ENCODE results near the gene LPCAT1. TPM values are rescaled to one million over a fixed set of nuclear protein-coding genes. Genes with fewer than 3 reads are reported as not detected.

The LPCAT1 gene
- total RNA-seq, 5 donors from 2014 or later (not counting 1 experiment from before 2014, with no cell fraction given), result 27.9 to 57.7 (median 50.3) TPM

DNA sequence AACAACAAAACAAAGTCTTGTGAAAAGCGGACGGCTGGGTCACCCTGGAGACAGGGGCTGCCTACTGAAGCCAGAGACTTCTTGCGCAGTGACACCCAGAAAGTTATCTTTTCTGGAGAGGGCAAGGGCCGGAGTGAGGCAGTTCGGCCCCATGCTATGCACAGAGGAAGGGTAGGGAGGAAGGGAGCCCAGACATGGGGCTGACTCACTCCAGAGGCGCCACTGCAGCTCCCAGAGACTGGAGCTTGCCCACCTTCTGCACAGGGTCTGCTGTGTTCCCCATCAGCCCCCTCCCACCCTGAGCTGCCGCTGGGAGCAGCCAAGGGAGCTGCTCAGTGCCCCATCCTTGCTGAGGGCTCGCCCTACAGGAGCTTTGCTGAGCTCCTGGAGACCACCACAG lies 91.9 kb downstream of the LPCAT1 start:
- H3K27me3 ChIP-seq (replicated peaks in 1 of 2; ENCODE audit: control insufficient read depth in 2 of 2, extremely low read depth in 1 of 2, insufficient read depth in 2 of 2, low read length in 1 of 2), result peaks cover 0 to 32% of the 10 kb centered on the region in 2 experiments
- 82% methylated on average over 8 of the region's 8 CpGs for WGBS (ENCODE audit: insufficient coverage)
- Mint-ChIP-seq H3K27me3 (peaks cover 4 to 5% of the 10 kb centered on the region in 2 donors), H3K36me3 (no peaks in the 10 kb centered on the region), H3K27ac (no peak overlapping the region), H3K4me3 (no peak overlapping the region), H3K4me1 (no peaks in the 10 kb centered on the region), H3K9me3 (peaks cover 21 to 29% (median 22%) of the 10 kb centered on the region in 3 donors)
- no peaks in the 10 kb centered on the region for H3K36me3 ChIP-seq (ENCODE audit: control insufficient read depth in 2 of 2, extremely low read depth in 1 of 2, insufficient read depth in 1 of 2, low read length in 1 of 2)
- ChIA-PET CTCF (no interaction called here), POLR2A (no interaction called here)
- no peak for ATAC-seq (replicated peaks in 1 of 4)
- no peaks in the 10 kb centered on the region for H3K4me1 ChIP-seq (ENCODE audit: control insufficient read depth in 1 of 2, extremely low read depth in 1 of 2, insufficient read depth in 2 of 2, low read length in 2 of 2)
- peaks cover 7% of the 10 kb centered on the region for H3K9me3 ChIP-seq
- DNase-seq, result no peak
- no peak overlapping the region for H3K27ac ChIP-seq (ENCODE audit: low read length)
- no peak overlapping the region for H3K4me3 ChIP-seq (ENCODE audit: control insufficient read depth in 1 of 2, extremely low read depth in 1 of 2, low read length in 1 of 2)

DNA sequence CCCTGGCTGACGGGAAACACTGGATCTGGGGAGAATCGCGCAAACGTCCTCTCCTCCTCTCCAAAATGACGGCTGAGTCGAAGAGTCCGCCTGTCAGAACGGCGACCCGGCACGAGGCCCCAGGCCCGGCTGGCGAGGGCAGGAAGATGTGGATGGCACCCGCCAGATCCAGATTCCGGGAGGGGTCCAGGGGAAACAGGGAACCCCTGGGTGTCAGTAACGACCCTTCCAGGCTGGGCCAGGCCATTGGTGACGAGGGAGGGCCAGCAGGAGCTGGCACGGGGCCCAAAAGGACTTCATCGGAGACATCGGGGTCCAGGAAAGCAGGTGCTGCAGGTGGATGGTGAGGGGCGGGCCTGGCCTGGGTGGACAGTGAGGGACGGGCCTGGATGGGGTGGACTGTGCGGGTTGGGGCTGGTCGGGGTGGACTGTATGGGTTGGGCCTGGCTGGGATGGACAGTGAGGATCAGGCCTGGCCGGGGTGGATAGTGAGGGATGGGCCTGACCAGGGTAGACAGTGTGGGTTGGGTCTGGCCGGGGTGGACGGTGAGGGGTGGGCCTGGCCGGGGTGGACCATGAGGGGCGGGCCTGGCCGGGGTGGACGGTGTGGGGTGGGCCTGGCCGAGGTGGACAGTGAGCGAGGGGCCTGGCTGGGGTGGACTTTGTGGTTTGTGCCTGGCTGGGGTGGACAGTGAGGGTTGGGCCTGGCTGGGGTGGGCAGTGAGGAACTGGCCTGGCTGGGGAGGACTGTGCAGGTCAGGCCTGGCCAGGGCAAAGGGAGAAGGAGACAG lies 92.5 kb downstream of the LPCAT1 start:
- CTCF ChIA-PET, result no interaction called here
- ATAC-seq (replicated peaks in 1 of 4), result no peak
- 86% methylated on average over 30 of the region's 33 CpGs for WGBS (ENCODE audit: insufficient coverage)

DNA sequence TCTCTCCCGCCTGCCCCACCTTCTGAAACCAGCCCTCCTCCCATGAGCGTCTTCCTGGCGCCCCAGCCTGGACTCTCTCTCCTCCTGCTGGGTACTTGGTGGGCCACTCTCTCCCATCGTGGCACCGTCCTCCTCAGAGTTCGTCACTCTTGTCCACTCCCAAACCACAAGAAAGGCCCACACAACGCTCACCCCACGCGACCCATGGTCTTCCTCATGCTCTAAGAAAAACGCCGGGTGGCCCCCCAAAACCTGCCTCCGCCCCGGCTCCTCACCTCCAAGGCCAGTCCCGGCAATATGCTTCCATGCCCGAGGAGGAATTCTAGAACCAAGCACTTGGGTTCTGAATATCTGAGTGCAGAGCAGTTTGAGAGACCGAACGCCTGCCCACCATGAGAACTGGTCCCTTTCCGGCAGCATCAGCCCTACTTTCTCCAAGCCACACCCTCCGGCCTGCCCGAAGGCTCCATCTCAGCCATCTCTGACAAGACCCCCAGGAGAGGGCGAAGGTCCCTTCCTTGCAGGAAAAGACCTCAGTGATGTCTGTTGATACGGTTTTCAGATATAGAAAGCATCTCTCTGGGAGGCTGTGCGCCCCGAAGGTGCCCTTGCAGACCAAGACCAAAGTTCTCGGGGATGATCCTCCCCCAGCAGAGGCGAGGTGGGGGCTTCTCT lies 93.5 kb downstream of the LPCAT1 start:
- ATAC-seq (replicated peaks in 1 of 4), result no peak

More for the DNA sequence above, 92.5 kb downstream of the LPCAT1 start:
- Mint-ChIP-seq H3K27me3 (peaks cover 4 to 5% of the 10 kb centered on the region in 2 donors), H3K27ac (no peak overlapping the region), H3K4me3 (no peak overlapping the region), H3K9me3 (peaks cover 25 to 34% (median 26%) of the 10 kb centered on the region in 3 donors), H3K36me3 (no peaks in the 10 kb centered on the region), H3K4me1 (no peaks in the 10 kb centered on the region)
- POLR2A ChIA-PET, result no interaction called here
- peak in 2 of 35 experiments; percentile 3 to 21 for DNase-seq
- peaks cover 0 to 29% of the 10 kb centered on the region in 2 experiments for H3K27me3 ChIP-seq (replicated peaks in 1 of 2; ENCODE audit: control insufficient read depth in 2 of 2, extremely low read depth in 1 of 2, insufficient read depth in 2 of 2, low read length in 1 of 2)
- H3K9me3 ChIP-seq, result peaks cover 7% of the 10 kb centered on the region
- no peak overlapping the region for H3K4me3 ChIP-seq (ENCODE audit: control insufficient read depth in 1 of 2, extremely low read depth in 1 of 2, low read length in 1 of 2)
- H3K36me3 ChIP-seq (ENCODE audit: control insufficient read depth in 2 of 2, extremely low read depth in 1 of 2, insufficient read depth in 1 of 2, low read length in 1 of 2), result no peaks in the 10 kb centered on the region
- H3K4me1 ChIP-seq (ENCODE audit: control insufficient read depth in 1 of 2, extremely low read depth in 1 of 2, insufficient read depth in 2 of 2, low read length in 2 of 2), result no peaks in the 10 kb centered on the region
- H3K27ac ChIP-seq (ENCODE audit: low read length), result no peak overlapping the region

DNA sequence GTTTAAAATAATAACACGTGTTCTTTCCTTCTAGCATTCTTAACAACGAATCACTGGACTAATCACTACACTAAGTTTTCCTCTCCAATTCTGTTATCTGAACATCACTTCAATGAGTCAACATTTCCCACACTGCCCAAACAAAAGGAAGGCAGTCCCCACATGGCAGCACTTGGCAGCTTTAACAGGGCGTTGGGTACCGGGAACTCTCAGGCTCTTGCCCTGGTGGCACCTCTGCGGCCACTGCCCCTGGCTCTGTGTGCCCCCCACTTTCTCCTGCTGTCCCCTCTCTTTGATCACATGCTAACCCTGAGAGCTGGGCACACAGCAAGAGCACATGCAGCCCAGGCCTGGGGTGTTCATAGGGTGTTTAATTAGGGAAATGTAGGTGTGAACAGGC lies 94.3 kb downstream of the LPCAT1 start:
- Mint-ChIP-seq H3K36me3 (no peaks in the 10 kb centered on the region), H3K9me3 (peaks cover 25 to 34% (median 26%) of the 10 kb centered on the region in 3 donors), H3K27me3 (peaks cover 4 to 5% of the 10 kb centered on the region in 2 donors), H3K27ac (no peak overlapping the region), H3K4me3 (no peak overlapping the region), H3K4me1 (no peaks in the 10 kb centered on the region)
- CTCF ChIA-PET, result no interaction called here
- Histone ChIP-seq H3K36me3 (ENCODE audit: control insufficient read depth in 2 of 2, extremely low read depth in 1 of 2, insufficient read depth in 1 of 2, low read length in 1 of 2) (no peaks in the 10 kb centered on the region), H3K27ac (ENCODE audit: low read length) (no peak overlapping the region), H3K9me3 (peaks cover 7% of the 10 kb centered on the region), H3K27me3 (replicated peaks in 1 of 2; ENCODE audit: control insufficient read depth in 2 of 2, extremely low read depth in 1 of 2, insufficient read depth in 2 of 2, low read length in 1 of 2) (peaks cover 0 to 26% of the 10 kb centered on the region in 2 experiments), H3K4me3 (ENCODE audit: control insufficient read depth in 1 of 2, extremely low read depth in 1 of 2, low read length in 1 of 2) (no peak overlapping the region), H3K4me1 (ENCODE audit: control insufficient read depth in 1 of 2, extremely low read depth in 1 of 2, insufficient read depth in 2 of 2, low read length in 2 of 2) (no peaks in the 10 kb centered on the region)
- DNase-seq (no peak), ATAC-seq (replicated peaks in 1 of 4) (no peak)
- POLR2A ChIA-PET, result no interaction called here
- WGBS (ENCODE audit: insufficient coverage), result 98% methylated on average over 4 of the region's 5 CpGs

More for the DNA sequence above, 93.5 kb downstream of the LPCAT1 start:
- Histone ChIP-seq H3K36me3 (ENCODE audit: control insufficient read depth in 2 of 2, extremely low read depth in 1 of 2, insufficient read depth in 1 of 2, low read length in 1 of 2) (no peaks in the 10 kb centered on the region), H3K27ac (ENCODE audit: low read length) (no peak overlapping the region), H3K9me3 (peaks cover 7% of the 10 kb centered on the region), H3K4me1 (ENCODE audit: control insufficient read depth in 1 of 2, extremely low read depth in 1 of 2, insufficient read depth in 2 of 2, low read length in 2 of 2) (no peaks in the 10 kb centered on the region), H3K27me3 (replicated peaks in 1 of 2; ENCODE audit: control insufficient read depth in 2 of 2, extremely low read depth in 1 of 2, insufficient read depth in 2 of 2, low read length in 1 of 2) (peaks cover 0 to 26% of the 10 kb centered on the region in 2 experiments), H3K4me3 (ENCODE audit: control insufficient read depth in 1 of 2, extremely low read depth in 1 of 2, low read length in 1 of 2) (no peak overlapping the region)
- Mint-ChIP-seq H3K9me3 (peaks cover 25 to 34% (median 26%) of the 10 kb centered on the region in 3 donors), H3K27ac (no peak overlapping the region), H3K27me3 (peaks cover 4 to 5% of the 10 kb centered on the region in 2 donors), H3K36me3 (no peaks in the 10 kb centered on the region), H3K4me1 (no peaks in the 10 kb centered on the region), H3K4me3 (peak overlapping the region in 1 of 3 donors; percentile 13)
- ChIA-PET POLR2A (no interaction called here), CTCF (no interaction called here)
- 86% methylated on average over 22 of the region's 26 CpGs for WGBS (ENCODE audit: insufficient coverage)
- DNase-seq, result peak in 1 of 35 experiments; percentile 22

DNA sequence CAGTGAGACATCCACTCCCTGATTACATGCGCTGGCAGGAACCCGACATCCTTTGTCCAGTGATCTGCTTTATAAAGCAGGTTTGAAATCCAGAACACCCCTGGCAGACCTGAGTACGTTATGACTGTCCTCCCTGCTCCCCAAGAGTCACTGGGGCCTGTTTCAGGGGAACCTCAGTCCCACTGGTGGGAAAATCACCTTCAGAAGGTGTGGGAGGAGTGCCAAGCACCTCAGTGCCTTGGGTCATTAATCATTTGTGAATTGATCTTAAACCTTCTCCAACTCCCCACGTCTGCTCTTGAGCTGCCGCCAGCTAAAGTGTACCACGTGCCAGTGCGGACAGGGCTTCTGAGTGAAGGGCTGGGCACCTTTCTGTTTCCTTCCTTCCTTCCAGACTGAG lies 94.7 kb downstream of the LPCAT1 start:
- CTCF ChIA-PET, result no interaction called here
- no peak for DNase-seq

DNA sequence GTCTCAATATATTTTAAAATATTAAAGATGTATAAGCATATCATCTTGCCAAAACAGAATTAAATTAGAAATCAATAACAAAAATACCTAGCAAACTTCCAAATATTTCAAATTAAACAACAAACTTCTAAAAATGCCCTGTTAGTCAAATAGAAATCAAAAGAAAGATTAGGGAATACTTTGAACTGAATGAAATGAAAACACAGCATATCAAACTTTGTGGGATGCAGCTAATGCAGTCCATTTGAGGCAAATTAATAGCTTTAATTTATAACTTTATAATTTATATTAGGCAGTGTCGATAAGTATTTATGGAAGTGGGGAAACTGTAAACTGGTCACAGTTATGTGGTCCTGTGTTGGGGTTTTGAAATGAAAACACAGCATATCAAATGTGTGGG lies 95.7 kb downstream of the LPCAT1 start:
- H3K4me1 ChIP-seq (ENCODE audit: control insufficient read depth in 1 of 2, extremely low read depth in 1 of 2, insufficient read depth in 2 of 2, low read length in 2 of 2), result no peaks in the 10 kb centered on the region
- no peaks in the 10 kb centered on the region for H3K36me3 ChIP-seq (ENCODE audit: control insufficient read depth in 2 of 2, extremely low read depth in 1 of 2, insufficient read depth in 1 of 2, low read length in 1 of 2)
- H3K27ac Mint-ChIP-seq, result no peak overlapping the region
- peaks cover 3 to 5% of the 10 kb centered on the region in 2 donors for H3K27me3 Mint-ChIP-seq
- ChIA-PET CTCF (no interaction called here), POLR2A (no interaction called here)
- H3K27me3 ChIP-seq (replicated peaks in 1 of 2; ENCODE audit: control insufficient read depth in 2 of 2, extremely low read depth in 1 of 2, insufficient read depth in 2 of 2, low read length in 1 of 2), result peaks cover 0 to 22% of the 10 kb centered on the region in 2 experiments
- H3K9me3 ChIP-seq, result peaks cover 7% of the 10 kb centered on the region
- ATAC-seq (replicated peaks in 1 of 4) (no peak), DNase-seq (no peak)
- H3K27ac ChIP-seq (ENCODE audit: low read length), result no peak overlapping the region
- H3K36me3 Mint-ChIP-seq, result no peaks in the 10 kb centered on the region
- H3K4me3 ChIP-seq (ENCODE audit: control insufficient read depth in 1 of 2, extremely low read depth in 1 of 2, low read length in 1 of 2), result no peak overlapping the region
- WGBS (ENCODE audit: insufficient coverage), result no CpG with 5 or more reads among the region's 1 CpG
- peaks cover 20 to 34% (median 26%) of the 10 kb centered on the region in 3 donors for H3K9me3 Mint-ChIP-seq
- no peaks in the 10 kb centered on the region for H3K4me1 Mint-ChIP-seq
- H3K4me3 Mint-ChIP-seq, result no peak overlapping the region

More for the DNA sequence above, 94.7 kb downstream of the LPCAT1 start:
- H3K4me3 ChIP-seq (ENCODE audit: control insufficient read depth in 1 of 2, extremely low read depth in 1 of 2, low read length in 1 of 2), result no peak overlapping the region
- no peaks in the 10 kb centered on the region for H3K4me1 Mint-ChIP-seq
- H3K27ac Mint-ChIP-seq, result no peak overlapping the region
- ATAC-seq (replicated peaks in 1 of 4), result no peak
- no peaks in the 10 kb centered on the region for H3K4me1 ChIP-seq (ENCODE audit: control insufficient read depth in 1 of 2, extremely low read depth in 1 of 2, insufficient read depth in 2 of 2, low read length in 2 of 2)
- H3K36me3 ChIP-seq (ENCODE audit: control insufficient read depth in 2 of 2, extremely low read depth in 1 of 2, insufficient read depth in 1 of 2, low read length in 1 of 2), result no peaks in the 10 kb centered on the region
- H3K27me3 ChIP-seq (replicated peaks in 1 of 2; ENCODE audit: control insufficient read depth in 2 of 2, extremely low read depth in 1 of 2, insufficient read depth in 2 of 2, low read length in 1 of 2), result peaks cover 0 to 26% of the 10 kb centered on the region in 2 experiments
- H3K9me3 ChIP-seq, result peaks cover 7% of the 10 kb centered on the region
- no peaks in the 10 kb centered on the region for H3K36me3 Mint-ChIP-seq
- POLR2A ChIA-PET, result no interaction called here
- WGBS (ENCODE audit: insufficient coverage), result 81% methylated on average over 7 of the region's 7 CpGs
- H3K9me3 Mint-ChIP-seq, result peaks cover 25 to 34% (median 26%) of the 10 kb centered on the region in 3 donors
- no peak overlapping the region for H3K4me3 Mint-ChIP-seq
- no peak overlapping the region for H3K27ac ChIP-seq (ENCODE audit: low read length)
- H3K27me3 Mint-ChIP-seq, result peaks cover 7 to 8% of the 10 kb centered on the region in 2 donors

Measured in T-cell (primary cell).